Measurements from ENCODE around the gene TMEM100. TPM values are rescaled to one million over a fixed set of nuclear protein-coding genes. Genes with fewer than 3 reads are reported as not detected.
"Not testable (repeated sequence)": the region's sequence is repeated elsewhere in the genome, so short reads cannot be mapped to it uniquely, and the experiment has no call there.

TMEM100 gene
- total RNA-seq, 1 donor from 2014 or later = 1.2 TPM

DNA sequence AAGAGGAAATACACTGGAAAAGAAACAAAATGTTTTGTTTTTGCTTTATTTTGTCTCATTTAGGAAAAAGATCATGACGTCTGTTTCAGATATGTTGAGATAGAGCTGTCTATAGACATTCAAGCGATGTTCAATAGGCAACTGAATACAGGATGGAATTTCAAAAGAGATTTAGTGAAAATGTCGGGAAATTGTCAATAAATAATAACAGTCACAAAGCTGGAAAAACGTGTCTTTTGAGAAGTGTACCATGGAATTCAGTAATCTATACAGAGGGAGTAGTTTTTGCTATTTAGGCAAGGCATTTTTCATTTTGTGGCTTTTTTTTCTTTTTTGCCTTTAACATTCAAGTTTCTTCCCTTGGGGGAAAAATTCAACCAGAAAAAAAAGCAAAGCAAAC lies 33.0 kb downstream of the TMEM100 start:
- no peak for DNase-seq (ENCODE audit: low spot score)

GRCh38 chr17:55688057-55688456 lies 34.6 kb downstream of the TMEM100 start:
- no peak for DNase-seq (ENCODE audit: low spot score)

DNA sequence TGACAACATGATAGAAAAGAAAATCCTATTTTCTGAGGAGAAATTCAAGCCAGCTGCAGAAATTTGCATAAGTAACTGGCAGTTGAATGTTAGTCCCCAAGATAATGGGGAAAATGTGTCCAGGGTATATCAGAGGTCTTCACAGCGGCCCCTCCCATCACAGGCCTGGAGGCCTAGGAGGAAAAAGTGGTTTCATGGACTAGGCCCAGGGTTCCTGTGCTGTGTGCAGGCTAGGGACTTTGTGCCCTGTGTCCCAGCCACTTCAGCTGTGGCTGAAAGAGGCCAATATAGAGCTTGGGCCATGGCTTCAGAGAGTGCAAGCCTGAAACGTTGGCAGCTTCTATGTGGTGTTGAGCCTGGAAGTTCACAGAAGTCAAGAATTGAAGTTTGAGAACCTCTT lies 35.6 kb downstream of the TMEM100 start:
- no peak for DNase-seq (ENCODE audit: low spot score)

DNA sequence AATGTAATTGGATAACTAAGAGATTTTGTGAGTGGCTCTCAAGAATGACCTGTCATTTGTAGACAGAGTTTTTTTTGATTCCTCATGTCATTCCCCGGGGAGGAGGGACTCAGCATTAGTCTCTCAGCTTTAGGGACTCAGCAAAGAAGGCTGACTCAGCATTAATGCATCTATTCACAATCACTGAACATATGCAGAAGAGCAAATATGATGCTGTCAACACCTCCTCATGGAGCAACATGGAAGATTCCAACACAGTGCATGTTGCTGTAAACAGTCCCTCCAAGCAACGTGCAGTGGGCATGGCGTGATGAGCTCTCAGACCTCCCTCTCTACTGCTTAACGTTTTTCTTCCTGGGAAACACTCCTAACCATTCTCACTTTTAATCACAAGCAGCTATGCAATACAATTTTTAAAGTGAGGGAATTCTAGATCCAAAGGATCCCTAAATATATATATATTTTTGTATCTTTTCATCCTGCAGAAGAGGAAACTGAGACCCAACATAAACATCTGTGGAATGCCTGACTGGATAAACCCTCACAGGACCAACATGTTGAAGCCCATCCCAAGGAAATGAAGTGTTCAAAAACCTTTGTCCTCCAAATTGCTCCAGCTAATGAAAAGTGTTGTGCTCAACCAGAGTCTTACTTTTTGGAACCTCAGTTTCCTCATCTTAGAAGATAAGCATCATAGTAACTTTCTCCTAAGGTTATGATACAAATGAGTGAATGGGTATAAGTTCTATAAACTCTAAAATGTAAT lies 38.9 kb downstream of the TMEM100 start:
- DNase-seq (ENCODE audit: low spot score) = peak; percentile 50

- DNase-seq (ENCODE audit: low spot score) = no peak
Measured at GRCh38 chr17:55681342-55681700, 41.3 kb downstream of the TMEM100 start.

DNA sequence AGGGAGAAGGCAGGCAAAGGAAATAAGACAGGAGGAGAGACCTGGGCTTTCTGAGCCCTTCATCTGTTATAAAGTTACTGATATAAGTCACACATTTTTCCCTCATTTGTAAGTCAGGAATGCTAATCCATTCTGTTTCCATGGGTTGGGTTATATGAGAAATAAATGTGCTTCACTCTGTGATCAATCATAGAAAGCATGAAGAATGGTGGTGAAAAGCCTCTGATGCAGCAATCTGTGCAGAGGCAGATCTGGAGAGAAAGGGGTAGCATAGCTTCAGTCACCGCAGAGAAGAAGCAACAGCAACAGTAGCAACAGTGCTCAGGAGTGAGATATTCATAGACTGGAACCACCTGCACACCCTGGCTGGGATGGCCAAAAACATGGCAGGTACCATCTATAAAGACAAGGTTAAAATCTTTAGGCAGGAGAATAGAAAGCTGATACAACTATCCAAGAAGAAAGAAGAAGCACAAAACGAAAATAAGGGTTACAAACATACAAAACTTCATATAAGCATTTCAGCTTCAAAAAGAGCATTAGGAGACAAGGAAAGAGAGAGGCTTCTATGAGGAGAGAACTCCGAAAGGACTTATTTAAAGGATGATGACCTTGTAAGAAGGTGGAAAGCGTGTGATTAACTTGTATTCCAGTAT lies 41.9 kb downstream of the TMEM100 start:
- DNase-seq (ENCODE audit: low spot score) = no peak

- DNase-seq (ENCODE audit: low spot score) = no peak
Measured at GRCh38 chr17:55677446-55677845, 45.2 kb downstream of the TMEM100 start.

- DNase-seq (ENCODE audit: low spot score) = no peak
Measured at GRCh38 chr17:55676274-55676673, 46.4 kb downstream of the TMEM100 start.

GRCh38 chr17:55673743-55674506 lies 48.7 kb downstream of the TMEM100 start:
- no peak for DNase-seq (ENCODE audit: low spot score)

DNA sequence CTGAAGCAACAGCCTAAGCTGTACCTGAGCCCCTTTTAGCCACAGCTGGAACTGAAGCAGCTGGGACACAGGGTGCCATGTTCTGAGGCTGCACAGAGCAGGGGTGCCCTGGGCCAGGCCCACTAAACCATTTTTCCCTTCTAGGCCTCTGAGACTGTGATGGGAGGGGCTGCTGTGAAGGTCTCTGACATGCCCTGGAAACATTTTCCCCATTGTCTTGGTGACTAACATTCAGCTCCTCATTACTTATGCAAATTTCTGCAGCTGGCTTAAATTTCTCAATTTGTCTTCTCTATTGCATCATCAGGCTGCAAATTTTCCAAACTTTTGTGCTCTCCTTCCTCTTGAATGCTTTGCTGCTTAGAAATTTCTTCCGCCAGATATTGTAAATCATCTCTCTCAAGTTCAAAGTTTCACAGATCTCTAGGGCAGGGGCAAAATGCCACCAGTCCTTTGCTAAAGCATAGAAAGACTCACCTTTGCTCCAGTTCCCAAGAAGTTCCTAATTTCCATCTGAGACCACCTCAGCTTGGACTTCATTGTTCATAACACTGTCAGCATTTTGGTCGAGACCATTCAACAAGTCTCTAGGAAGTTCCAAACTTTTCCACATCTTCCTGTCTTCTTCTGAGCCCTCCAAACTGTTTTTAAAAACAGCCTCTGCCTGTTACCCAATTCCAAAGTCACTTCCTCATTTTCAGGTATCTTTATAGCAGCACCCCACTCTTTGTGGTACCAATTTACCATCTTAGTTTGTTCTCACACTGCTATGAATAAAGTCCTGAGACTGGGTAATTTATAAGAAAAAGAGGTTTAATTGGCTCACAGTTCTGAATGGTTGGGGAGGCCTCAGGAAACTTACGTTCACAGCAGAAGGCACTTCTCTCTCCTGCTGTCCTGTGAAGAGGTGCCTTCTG lies 49.8 kb downstream of the TMEM100 start:
- no peak for DNase-seq (ENCODE audit: low spot score)

- not testable (repeated sequence) for DNase-seq (ENCODE audit: low spot score)
Measured at GRCh38 chr17:55672010-55672409, 50.7 kb downstream of the TMEM100 start.

Other genes starting within 250 kb of the TMEM100 start
- gene SMIM36, start 211.4 kb downstream of the TMEM100 start, total RNA-seq (ENCODE audit: insufficient read depth, low replicate concordance) = 1.9 TPM
- 7.7 TPM for gene PCTP, start 28.2 kb upstream of the TMEM100 start, total RNA-seq (ENCODE audit: insufficient read depth, low replicate concordance)

Data from umbilical cord (tissue), 2 donors.